OCI-LY7 (cell line): ENCODE data around the gene SERPINE2. TPM values are rescaled to one million over a fixed set of nuclear protein-coding genes. Genes with fewer than 3 reads are reported as not detected.

Source experiments
- BruUV-seq: library from RNA; stranded (reverse); fragments of 400-500 nt; replicated peaks from 2 replicates; lab custom pipeline; 2021; lab: Mats Ljungman, UMichigan
- CTCF ChIA-PET: fragments of 300-600 bp; sonication (Branson Sonifier 250); formaldehyde crosslinking; loops from one replicate; lab custom pipeline; 2022; ENCODE audit warnings: antibody characterized with exemption; ENCODE audit not compliant: unreplicated experiment; lab: Charles Lee
- POLR2A ChIA-PET: fragments of 300-600 bp; sonication (Branson Sonifier 250); formaldehyde crosslinking; loops from one replicate; lab custom pipeline; 2022; ENCODE audit warnings: antibody characterized with exemption; lab: Charles Lee
- DNase-seq: peaks from one replicate; pipeline ENCODE4 v3.0.0-alpha.2; 2015; ENCODE audit warnings: low spot score
- H2AFZ ChIP-seq: fragments of 200-600 bp; sonication (generic), shearing (Covaris generic); 2 replicates; pipeline ENCODE4 v1.6.1; 2014; ENCODE audit warnings: mild to moderate bottlenecking, antibody characterized with exemption, low read length, moderate library complexity
- H3K27ac ChIP-seq: fragments of 200-600 bp; sonication (generic); 2 replicates; pipeline ENCODE4 v1.5.1; 2014; ENCODE audit warnings: mixed run types, low read depth, mild to moderate bottlenecking, moderate library complexity, low read length, inconsistent platforms; ENCODE audit not compliant: poor library complexity, severe bottlenecking
- H3K36me3 ChIP-seq: fragments of 200-600 bp; sonication (generic); 2 replicates; pipeline ENCODE4 v1.6.1; 2014; ENCODE audit warnings: mild to moderate bottlenecking, antibody characterized with exemption, low read length, moderate library complexity, mixed read lengths; ENCODE audit not compliant: insufficient read depth
- H3K4me1 ChIP-seq: fragments of 200-600 bp; sonication (generic); 2 replicates; pipeline ENCODE4 v1.5.1; 2014; ENCODE audit warnings: mild to moderate bottlenecking, low read length; ENCODE audit not compliant: insufficient read depth, poor library complexity, severe bottlenecking
- H3K4me2 ChIP-seq: fragments of 200-600 bp; sonication (generic); 2 replicates; pipeline ENCODE4 v1.6.1; 2014; ENCODE audit warnings: mild to moderate bottlenecking, low read length
- H3K4me3 ChIP-seq: fragments of 200-600 bp; sonication (generic); 2 replicates; pipeline ENCODE4 v1.5.1; 2014; ENCODE audit warnings: mild to moderate bottlenecking, low read depth, low read length; ENCODE audit not compliant: poor library complexity, severe bottlenecking
- H3K79me2 ChIP-seq: fragments of 200-600 bp; sonication (generic); 2 replicates; pipeline ENCODE4 v1.6.1; 2016; ENCODE audit warnings: low read depth, mild to moderate bottlenecking, low read length, moderate library complexity, mixed read lengths; ENCODE audit not compliant: insufficient read depth
- H3K9me2 ChIP-seq: fragments of 200-600 bp; sonication (generic); 2 replicates; pipeline ENCODE4 v1.6.1; 2016; ENCODE audit warnings: mild to moderate bottlenecking, low read length, mixed read lengths; ENCODE audit not compliant: insufficient read depth
- H3K9me3 ChIP-seq: fragments of 200-600 bp; sonication (generic); 2 replicates; pipeline ENCODE4 v1.6.1; 2014; ENCODE audit warnings: mild to moderate bottlenecking, mixed run types, low read length, mixed read lengths
- H4K20me1 ChIP-seq: fragments of 200-600 bp; sonication (generic); 2 replicates; pipeline ENCODE4 v1.6.1; 2014; ENCODE audit warnings: mild to moderate bottlenecking, antibody characterized with exemption, low read length, moderate library complexity, mixed read lengths; ENCODE audit not compliant: insufficient read depth
- EZH2phosphoT487 ChIP-seq: fragments of 200-600 bp; sonication (generic); IDR thresholded peaks from 2 replicates; pipeline ENCODE4 v1.6.1; 2018; ENCODE audit warnings: low read depth, borderline replicate concordance, mild to moderate bottlenecking, mixed run types, antibody characterized with exemption, low read length, moderate library complexity, mixed read lengths
- intact Hi-C: fragments of 100-400 bp; cut with micrococcal nuclease; formaldehyde crosslinking; loops from one replicate; pipeline ENCODE4 v1.10.0; 2022; ENCODE audit not compliant: unreplicated experiment
- total RNA-seq, 2 experiments: library from RNA; depleted of rRNA in 1 of 2; stranded (reverse); fragments of >200 nt in 1 of 2; shearing (Covaris generic) in 1 of 2; gene quantifications; 2 replicates each; pipeline ENCODE4 v1.2.3, GENCODE V29; 2014 to 2022
- TF ChIP-seq, protein P1 (sequence below): fragments of 200-600 bp; sonication (generic); conservative IDR thresholded peaks from 2 replicates; pipeline ENCODE4 v1.5.1; 2014; ENCODE audit warnings: mild to moderate bottlenecking, antibody characterized with exemption, low read length, moderate library complexity, mixed read lengths

Gene SERPINE2
- total RNA-seq, 2 experiments from 2014 or later: not detected

DNA sequence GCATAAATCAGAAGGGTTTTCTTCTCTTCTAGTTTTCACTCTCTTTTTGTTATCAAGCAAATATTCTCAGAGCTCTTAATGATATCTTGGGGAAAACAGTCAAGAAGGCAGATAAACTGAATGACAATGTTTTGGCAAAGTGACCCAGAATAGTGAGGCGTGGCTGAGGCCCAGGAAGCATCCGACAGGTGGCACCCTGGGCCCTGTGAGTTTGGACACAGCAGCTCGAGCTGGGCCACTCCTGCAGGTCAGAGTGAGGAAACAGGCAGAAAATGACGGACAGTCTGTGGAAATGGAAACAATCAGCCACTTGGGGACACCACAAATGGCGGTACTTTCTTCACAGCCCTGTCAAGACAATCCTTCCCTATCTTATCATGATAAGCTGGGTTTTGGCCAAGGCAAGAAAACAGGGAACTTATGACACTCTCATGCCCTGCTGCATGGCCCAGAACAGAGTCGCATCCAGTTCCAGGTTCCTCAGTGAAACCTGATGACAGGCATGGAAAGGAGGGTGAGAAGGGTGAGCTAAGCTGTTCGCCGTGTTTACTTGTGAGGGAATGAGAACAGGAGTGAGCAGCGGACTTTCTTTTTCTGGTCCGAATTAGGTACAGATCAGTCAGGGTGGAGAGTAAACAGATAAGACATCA, 49.8 kb downstream of the SERPINE2 start:
- no peaks in the 10 kb centered on the region for H3K4me1 ChIP-seq
- H3K27ac ChIP-seq: no peak overlapping the region
- no peak overlapping the region for H3K4me2 ChIP-seq
- TF ChIP-seq EZH2phosphoT487: no peak
- TF ChIP-seq, protein P1, sequence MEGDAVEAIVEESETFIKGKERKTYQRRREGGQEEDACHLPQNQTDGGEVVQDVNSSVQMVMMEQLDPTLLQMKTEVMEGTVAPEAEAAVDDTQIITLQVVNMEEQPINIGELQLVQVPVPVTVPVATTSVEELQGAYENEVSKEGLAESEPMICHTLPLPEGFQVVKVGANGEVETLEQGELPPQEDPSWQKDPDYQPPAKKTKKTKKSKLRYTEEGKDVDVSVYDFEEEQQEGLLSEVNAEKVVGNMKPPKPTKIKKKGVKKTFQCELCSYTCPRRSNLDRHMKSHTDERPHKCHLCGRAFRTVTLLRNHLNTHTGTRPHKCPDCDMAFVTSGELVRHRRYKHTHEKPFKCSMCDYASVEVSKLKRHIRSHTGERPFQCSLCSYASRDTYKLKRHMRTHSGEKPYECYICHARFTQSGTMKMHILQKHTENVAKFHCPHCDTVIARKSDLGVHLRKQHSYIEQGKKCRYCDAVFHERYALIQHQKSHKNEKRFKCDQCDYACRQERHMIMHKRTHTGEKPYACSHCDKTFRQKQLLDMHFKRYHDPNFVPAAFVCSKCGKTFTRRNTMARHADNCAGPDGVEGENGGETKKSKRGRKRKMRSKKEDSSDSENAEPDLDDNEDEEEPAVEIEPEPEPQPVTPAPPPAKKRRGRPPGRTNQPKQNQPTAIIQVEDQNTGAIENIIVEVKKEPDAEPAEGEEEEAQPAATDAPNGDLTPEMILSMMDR: no peak
- no peaks in the 10 kb centered on the region for H3K9me3 ChIP-seq
- no peaks in the 10 kb centered on the region for H4K20me1 ChIP-seq
- POLR2A ChIA-PET: no interaction called here
- H3K4me3 ChIP-seq: no peak overlapping the region
- no peak for DNase-seq
- CTCF ChIA-PET: no interaction called here
- H3K79me2 ChIP-seq: no peaks in the 10 kb centered on the region
- no peak overlapping the region for H2AFZ ChIP-seq
- BruUV-seq: no TSS peak
- intact Hi-C loops: no loop called here
- H3K36me3 ChIP-seq: no peaks in the 10 kb centered on the region
- no peaks in the 10 kb centered on the region for H3K9me2 ChIP-seq

DNA sequence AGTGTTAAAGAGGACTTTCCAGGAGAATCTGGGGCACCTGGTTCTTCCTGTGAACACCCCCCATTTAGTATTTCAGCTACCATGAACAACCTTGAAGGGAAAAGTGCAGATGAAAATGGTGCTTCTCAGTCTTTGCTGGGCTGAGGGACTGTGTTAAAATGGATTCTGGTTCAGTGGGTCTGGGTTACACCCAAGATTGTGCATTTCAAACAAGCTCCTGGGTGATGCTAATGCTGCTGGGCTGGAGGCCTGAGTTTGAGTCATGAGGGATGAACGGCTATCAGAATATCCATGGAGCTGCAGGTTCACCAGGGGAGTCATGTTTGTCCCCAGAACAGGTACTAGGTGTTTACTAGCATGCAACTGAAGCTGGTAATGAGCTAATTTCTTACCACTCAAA, 57.8 kb downstream of the SERPINE2 start:
- POLR2A ChIA-PET: interaction anchor here (0.6 to 1.0 kb wide), 2 partner anchors 11 to 20 kb away, joined by 3 read pairs; no protein-coding TSS in a partner anchor
- H3K9me2 ChIP-seq: no peaks in the 10 kb centered on the region
- H3K4me2 ChIP-seq: no peak overlapping the region
- H2AFZ ChIP-seq: no peak overlapping the region
- no peak for DNase-seq
- BruUV-seq: no TSS peak
- intact Hi-C loops: no loop called here
- no peaks in the 10 kb centered on the region for H3K9me3 ChIP-seq
- H3K27ac ChIP-seq: no peak overlapping the region
- H4K20me1 ChIP-seq: no peaks in the 10 kb centered on the region
- no peaks in the 10 kb centered on the region for H3K79me2 ChIP-seq
- no peaks in the 10 kb centered on the region for H3K36me3 ChIP-seq
- H3K4me1 ChIP-seq: no peaks in the 10 kb centered on the region
- TF ChIP-seq EZH2phosphoT487: no peak
- TF ChIP-seq, protein P1: no peak
- CTCF ChIA-PET: no interaction called here
- no peak overlapping the region for H3K4me3 ChIP-seq

DNA sequence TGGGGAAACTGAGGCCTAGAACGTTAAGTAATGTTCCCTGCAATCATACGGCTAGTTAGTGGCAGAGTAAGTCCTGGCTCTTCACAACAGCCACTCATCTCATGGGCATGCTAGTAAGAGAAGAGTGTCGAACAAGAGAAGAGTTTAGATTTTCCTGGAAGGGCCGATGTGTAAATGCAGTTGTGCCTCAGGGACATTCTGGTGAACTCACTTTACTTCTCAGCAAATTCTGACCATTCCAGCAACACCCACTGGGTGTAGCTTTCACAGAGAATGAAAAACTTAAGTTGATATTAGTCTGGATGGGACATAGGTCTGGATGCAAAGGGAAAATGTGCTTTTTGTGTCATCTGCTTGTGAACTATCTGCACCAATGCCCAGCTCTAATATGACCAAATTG, 58.3 kb downstream of the SERPINE2 start:
- Histone ChIP-seq H3K36me3 (no peaks in the 10 kb centered on the region), H3K4me3 (no peak overlapping the region), H3K9me2 (no peaks in the 10 kb centered on the region), H4K20me1 (no peaks in the 10 kb centered on the region), H3K4me1 (no peaks in the 10 kb centered on the region), H2AFZ (no peak overlapping the region), H3K27ac (no peak overlapping the region), H3K9me3 (no peaks in the 10 kb centered on the region), H3K4me2 (no peak overlapping the region), H3K79me2 (no peaks in the 10 kb centered on the region)
- ChIA-PET POLR2A (interaction anchor here (1.0 kb wide), 1 partner anchor 10 kb away, joined by 3 read pairs; no protein-coding TSS in a partner anchor), CTCF (no interaction called here)
- TF ChIP-seq, protein P1: no peak
- no peak for TF ChIP-seq EZH2phosphoT487
- intact Hi-C loops: no loop called here
- BruUV-seq: no TSS peak
- DNase-seq: no peak
